HG03060 (cell line): ENCODE data around the gene ZFP36.

ENCODE experiments used
- ATAC-seq: cut with Tn5 transposase; IDR thresholded peaks from one replicate; pipeline ENCODE4 v1.9.1; 2021; ENCODE audit warnings: low read depth, moderate number of reproducible peaks; ENCODE audit not compliant: unreplicated experiment

ZFP36 gene

DNA sequence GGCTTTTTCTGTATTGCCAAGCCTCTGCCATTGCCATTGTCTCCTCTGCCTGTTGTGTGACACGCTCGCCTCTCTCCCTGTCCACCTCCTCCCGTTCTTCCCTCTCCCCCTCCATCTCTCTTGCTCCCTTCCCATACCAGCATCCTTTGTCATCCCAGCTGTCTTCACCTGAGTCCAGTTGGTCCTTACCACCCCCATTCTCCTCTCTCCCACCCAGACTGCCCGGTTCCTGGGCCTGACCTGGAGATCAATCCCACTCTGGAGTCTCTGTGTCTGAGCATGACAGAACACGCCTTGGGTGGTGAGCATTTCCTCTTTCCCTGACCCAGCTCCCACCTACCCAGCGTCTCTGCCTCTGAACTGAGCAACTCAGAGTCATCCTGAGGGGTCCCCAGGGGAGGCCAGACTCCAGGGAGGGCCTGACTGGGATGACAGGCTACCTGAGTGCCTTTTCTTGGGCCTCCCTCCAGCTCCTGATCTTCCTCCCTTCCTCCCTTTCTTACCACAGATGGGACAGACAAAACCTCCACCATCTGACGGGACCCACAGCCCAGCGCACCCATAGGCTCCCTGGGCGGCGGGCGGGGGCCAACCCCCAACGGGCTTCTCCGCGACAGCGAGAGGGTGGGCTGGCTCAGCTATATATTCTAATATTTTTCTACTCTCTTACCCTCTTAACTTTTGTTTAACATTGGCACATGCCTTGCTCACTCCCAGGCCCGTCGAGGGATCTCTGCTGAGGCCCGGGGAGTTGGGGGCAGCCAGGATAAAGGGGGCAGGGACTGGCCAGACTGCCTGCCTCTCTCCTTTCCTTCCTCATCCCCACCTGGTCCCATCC lies 23.4 kb upstream of the ZFP36 start:
- ATAC-seq: no peak

DNA sequence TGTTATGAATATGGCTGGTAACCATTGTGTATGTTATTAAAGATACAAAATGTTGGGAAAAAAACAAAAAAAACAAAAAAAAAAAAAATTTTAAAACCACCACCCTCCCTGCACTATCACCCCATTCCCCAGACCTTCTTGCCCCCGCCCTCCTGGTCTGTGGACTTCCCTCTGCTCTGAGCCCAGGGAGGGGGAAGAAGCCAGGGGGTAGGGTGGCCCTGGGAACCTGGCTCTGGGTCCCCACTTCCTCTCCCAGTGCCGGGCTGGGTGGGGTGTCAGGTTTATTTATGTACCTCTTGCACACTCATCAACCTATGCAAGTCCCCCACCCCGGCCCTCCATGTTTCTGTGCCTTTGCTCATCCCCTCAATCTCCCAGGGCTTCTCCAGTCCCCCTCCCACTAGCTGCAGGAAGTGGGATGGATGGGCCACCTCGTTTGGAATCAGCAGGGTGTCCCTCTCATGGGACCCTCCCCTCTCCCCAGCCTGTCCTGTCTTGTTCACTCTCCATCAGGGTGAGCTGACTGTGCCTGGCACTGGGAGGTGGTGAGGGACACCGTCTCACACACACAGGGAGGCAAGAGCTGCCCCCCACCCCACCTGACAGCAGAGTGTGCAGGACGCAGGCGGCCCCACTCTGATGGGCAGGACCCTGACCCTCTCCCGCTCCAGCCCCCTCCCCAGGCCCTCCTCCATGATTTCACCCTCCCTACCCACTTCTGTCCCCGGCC lies 21.6 kb upstream of the ZFP36 start:
- no peak for ATAC-seq

DNA sequence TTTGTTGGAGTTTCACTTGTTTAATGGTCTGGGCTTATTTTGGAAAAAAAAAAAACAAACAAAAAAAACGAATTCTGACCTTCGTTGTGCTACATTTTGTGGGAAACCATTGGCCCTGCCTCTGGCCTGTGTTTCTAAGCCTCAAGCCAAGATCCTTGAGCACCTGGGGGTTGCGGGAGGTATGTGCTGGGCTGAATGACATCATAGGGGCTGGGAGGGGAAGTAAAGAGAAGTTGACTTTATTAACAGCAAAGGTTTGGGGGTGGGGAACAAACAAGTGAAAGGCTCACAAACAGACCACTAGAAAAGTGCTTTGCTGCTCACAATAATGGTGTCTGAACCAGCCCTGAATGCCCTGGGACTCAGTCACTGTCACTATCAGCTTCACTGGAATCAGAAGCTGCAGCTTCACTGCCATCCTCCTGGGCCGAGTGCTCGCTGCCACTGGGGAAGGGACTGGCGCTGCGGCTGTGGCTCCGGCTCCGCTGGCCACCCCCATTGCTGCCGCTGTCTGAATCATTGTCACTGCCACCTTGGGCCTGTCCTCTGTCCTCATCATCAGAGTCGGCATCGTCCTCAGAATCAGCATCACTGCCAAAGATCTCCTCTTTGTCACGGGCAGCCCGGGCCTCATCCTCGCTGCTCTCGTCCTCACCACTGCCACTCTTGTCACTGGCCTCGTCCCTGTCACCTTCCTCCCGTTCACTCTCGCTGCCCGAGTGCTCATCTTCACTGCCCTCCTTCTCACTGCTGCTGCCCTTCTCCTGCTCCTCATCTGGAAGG lies 20.8 kb upstream of the ZFP36 start:
- no peak for ATAC-seq

DNA sequence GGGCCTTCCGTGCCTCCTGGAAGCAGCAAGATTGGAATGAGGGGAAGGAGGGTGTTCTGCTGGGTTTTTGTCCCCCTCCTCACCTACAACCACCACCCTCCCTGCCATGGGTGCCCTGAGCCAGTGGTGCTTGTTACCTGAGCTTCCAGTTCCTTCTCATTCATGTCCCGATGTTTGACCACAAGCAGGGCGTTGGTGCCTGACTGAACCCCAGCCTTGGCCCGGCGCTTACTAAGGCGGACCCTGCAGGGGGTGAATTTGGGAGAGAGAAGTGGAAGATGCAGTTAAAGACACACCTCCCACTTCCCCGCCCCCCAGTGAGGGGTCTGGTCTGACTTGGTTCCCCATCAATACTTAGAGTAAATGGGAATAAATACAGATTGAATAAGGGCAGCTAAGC lies 20.1 kb upstream of the ZFP36 start:
- no peak for ATAC-seq

DNA sequence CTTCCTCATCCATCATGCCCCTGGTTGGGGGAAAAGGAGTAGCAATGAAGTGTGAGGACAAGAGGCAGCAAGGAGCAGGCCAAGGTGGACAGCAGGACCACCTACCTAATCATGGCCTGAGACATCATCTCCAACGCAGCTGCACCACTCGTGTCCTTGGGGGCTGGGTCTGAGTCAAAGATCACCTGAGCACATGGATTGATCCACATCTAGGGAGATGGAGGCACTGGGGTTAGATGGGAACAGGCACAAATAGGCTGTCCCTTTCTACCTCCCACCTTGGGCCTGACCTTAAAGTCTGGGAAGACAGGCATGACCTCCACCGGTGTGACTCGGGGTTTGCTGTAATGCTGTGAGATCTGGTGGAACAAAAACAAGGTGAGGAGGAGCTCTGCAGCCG lies 18.0 kb upstream of the ZFP36 start:
- ATAC-seq: no peak

DNA sequence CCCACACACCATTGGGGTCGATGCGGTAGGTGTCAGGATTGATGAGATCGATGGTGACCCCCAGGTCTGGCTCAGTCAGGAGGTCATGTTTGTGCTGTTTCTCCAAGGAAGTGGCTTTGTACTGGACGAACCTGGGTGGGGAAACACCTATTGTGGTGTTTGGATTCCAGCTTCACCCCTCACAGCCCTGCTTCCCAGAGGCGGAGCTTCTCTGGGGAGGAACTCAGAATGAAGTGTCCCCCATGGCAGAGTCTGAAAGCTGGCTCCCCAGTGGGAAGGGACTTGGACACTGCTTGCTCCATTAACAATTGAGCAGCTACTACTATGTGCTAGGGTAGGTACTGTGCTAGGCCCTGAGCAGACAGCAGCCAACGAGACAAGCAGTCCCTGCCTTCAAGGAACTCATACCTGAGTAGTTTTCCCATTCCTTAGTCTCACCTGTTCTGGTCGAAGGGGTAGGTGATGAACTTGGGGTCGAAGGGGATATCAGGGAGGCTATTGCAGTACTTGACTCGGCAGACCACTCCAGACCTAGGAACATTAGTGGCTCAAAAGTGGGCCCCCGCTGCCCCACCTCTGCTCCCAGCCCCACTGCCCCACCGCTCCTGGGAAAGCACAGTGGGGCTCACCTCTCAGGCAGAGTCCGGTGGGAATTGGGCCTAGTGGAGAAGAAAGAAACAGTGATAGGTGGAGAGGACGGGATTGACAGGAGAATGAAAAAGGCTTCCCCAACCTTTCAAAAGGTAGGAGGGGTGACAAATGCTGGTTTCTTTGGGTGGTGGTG lies 16.8 kb upstream of the ZFP36 start:
- ATAC-seq: no peak

DNA sequence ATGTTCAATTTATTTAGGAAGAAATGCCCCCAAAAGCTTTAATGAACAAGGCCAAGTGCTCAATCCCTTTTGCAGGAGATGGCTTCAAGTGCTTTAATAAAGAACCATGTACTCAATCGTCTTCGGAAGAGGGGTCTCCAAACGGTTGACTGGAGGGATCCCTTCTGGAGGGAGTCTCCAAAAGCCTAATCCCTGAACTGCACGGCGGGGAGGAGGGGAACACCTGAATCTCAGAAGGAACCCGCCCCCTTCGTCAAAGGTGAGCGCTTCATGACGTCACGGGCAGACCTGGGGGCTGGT lies 16.2 kb upstream of the ZFP36 start:
- ATAC-seq: no peak

DNA sequence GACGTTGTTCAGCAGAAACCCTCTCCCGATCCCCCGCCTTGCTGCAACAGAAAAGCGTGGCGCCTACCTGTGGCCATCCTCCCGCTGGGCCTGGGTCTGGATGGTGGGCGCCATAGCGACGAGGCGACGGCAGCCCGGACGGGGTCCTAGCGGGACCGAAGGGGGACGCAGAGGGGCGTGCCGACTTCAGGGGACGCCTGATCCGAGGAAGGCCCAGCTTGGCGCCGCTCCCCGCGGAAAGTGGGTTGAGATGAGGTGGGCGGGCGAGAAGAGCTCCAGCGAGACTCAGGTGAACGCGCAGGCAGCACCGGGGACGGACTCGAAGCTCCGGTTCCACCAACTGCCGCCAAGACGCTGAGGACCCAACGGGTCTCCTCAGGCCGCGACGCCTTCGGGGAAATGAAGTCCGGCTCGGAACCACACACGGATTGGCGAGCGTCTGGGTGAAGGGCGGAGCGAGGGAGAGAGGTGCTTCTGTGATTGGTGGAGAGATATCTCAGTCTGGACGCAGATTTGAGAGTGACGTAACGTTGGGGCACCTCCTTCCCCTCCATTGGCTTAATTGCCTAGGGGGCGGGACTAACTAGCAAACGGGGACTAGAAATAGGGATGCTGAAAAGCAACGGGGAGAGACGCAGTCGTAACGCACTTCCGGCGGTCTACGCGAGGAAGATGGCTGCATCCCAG lies 15.8 kb upstream of the ZFP36 start, which contains the start of the genes MED29 and PAF1:
Gene MED29, plus strand, starts transcription at position 628 of the 687 bp plus-strand sequence. Its CDS starts 45 bp downstream, at position 673.
Gene PAF1, minus strand, starts transcription at position 356 of the 687 bp plus-strand sequence. Its CDS starts 242 bp downstream, at position 114.
- ATAC-seq: peak; percentile 86

DNA sequence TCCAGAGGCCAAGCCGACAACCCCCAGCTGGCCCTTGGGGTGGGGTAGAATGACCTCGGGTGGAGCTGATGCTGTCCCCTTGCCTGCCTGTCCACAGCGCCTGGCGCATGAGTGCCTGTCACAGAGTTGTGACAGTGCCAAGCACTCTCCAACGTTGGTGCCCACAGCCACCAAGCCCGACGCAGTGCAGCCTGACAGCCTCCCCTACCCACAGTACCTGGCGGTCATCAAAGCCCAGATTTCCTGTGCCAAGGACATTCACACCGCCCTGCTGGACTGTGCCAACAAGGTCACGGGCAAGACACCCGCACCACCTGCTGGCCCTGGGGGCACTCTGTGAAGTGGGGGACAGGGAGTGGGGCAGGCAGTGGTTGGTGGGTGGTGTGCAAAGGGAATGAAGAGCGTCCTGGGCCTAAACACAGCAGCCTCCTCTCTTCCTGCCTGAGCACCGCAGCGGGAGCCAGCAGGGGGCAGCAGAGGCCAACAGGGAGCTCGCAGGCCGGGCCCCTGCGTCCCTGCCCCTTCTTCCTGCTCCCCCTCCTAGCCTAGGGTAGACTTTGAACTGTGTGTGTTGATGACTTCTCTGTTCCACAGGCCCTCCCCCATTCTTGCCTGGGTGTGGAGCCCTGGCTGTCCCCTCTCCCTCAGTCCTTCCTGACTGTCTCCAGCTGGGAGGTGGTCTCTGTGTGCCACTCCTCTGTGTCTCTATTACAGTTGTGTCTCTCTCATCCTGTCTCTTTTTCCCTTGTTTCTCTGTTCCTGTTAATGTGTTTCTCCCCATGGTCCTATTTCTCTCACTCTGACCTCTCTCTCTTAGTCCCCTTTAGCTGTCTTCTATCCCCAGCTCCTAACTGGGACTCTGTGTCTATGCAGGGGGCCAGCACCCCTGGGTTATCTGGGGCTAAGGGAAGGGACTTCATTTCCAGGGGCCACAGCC lies 9.0 kb upstream of the ZFP36 start:
- ATAC-seq: no peak

DNA sequence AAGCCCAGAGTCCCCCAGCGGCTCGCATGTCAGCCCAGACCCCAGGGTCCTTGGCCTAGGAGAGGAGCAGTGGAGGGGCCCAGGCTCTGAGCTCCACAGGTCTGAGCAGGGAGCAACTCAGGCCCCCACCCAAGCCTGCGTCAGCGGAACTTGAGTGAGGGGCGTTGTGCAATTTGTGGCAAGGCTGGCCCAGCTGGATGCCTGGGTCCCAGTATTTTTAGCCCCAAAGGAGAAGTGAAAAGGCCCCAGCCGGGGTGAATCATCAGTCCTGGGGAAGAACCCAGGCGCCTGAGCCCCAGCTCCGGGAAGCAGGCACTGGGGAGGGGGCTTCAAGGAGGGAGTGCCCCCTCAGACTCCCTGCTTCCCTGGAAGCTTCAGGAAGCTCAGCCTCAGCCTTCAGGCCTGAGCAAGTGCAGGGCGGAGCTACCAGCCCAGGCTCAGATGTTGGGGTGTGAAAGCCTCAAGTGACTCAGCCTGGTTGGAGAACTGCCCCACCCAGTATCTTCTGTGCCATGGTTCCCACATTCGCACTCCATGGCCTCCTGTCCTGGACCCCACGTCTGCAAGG lies 8.3 kb upstream of the ZFP36 start:
- no peak for ATAC-seq

DNA sequence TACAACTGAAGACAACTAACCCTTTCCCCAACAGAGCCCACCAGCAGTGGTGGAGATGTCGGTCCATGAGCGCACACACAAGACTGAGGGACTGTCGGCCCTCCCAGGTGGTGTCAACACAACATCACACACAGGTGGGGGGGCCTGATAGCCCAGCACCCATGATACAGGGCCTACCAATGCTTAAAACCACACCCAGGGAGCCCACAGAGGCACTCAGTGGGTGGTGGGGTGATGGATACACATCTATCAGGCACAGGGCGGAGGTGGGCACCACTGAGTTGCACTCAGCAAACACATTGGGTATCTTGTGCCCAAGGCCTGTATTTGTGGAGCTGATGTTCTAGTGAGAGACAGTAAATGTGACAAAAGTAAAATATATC lies 7.0 kb upstream of the ZFP36 start:
- ATAC-seq: no peak

DNA sequence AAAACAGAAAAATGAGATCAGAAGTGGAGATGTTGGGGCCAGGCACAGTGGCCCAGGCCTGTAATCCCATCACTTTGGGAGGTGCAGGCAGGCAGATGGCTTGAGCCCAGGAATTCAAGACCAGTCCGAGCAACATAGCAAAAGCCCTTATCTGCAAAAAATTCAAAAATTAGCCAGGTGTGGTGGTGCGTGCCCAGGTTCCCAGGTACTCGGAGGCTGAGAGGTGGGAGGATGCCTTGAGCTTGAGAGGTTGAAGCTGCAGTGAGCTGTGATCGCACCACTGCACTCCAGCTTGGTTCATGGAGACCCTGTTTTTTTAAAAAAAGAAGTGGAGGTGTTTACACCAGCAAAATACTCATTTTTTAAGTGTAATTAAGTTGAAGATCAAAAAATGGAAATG lies 6.6 kb upstream of the ZFP36 start:
- ATAC-seq: no peak

DNA sequence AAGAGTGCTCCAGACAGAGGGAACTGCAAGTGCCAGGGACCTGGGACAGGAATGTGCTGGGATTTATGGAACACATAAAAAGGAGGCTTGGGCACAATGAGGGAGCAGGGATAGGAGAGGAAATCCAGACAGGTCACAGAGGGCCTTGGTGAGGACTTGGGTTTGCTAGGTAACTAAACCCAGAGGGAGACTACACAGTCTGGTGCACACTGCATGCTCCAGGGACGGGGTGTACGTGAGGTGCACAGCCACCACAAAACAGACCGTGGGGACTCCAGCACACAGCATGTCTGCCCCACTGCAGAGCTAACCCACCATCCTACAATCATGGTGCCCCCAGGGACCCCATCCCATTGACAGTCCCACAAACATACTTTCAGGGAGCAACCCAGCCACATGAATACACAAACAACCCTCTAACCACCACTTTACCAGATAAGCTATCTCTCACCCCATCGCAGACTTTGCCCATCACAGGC lies 5.5 kb upstream of the ZFP36 start:
- no peak for ATAC-seq

DNA sequence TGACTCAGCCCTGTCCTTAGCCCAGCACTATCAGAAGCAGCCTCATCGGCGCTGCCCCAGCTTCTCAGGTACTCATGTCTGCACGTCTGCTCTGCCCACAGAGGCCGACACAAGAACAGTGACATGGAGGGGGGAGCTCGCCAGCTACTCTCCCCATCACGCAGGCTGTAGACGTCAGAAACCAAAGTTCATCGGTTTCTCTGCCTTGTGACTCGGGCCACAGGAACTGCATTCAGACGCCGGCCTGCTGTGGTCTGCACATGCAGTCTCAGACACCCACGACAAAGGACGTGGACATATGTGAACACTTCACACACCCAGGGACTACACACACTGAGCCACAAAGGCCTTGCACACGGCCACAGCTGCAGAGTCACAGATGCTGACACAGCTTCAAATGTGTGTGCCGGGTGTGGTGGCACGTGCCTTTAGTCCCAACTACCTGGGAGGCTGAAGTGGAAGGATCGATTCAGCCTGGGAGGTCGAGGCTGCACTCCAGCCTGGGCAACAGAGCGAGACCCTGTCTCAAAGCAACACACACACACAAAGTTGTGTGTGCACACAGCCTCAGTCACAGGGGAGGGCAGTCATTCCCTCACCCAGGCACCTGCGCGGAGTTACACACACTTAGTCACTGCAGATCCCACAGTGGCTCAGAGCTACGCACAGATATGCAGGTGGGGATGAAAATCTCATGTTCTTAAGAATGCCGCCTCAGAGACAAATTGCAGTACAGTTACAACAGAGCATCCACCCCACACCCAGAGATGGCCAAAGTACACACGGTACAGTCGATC lies 4.9 kb upstream of the ZFP36 start:
- ATAC-seq: peak; percentile 25

DNA sequence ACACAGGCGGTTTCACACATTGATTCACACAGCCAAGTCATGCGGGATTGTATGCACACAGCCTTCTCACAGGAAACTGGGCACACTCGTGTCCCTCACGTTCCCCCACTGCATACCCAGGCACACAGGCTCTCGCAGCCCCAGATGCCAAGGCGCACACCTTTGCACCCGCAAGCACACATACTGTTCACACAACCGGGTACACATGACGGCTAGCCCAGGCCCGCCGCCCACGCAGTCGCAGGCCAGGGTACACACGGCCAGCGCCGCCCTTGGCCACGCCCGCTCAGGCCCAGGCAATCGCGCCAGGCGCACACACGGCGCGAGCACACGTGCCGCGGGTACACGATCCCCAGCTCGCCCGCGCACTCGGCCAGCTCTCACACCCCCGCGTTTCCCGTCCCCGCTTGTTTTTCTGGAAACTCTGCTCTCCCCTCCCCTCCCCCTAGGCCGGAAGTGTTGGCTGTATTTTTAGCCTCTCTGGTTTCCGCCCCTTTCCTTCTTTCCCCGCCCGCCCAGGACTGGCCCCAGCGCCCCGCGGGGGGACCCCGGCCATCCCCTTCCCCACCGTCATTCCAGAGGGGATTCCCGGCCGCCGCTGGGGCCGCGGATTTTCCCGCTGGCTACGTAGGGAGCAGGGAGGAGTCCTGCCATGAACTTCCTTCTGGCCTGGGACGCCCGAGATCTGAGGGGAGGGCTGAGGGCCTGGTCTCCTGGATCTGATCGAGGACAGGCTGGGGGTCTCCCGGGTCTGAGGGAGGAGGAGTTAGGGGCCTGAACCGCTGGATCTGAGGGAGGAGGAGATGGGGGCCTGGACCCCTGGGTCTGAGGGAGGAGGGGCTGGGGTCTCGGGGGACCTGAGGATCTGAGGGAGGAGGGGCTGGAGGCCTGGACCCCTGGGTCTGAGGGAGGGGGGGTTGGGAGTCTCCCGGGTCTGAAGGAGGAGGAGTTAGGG lies 4.0 kb upstream of the ZFP36 start:
- no peak for ATAC-seq
